ENCODE measurements around the gene RAD9A. TPM values are rescaled to one million over a fixed set of nuclear protein-coding genes. Genes with fewer than 3 reads are reported as not detected.
A peak's percentile ranks its signal among the peaks of the same experiment; 100 is the strongest.

Gene RAD9A
- total RNA-seq, 1 donor from 2014 or later, result 9.4 TPM

DNA sequence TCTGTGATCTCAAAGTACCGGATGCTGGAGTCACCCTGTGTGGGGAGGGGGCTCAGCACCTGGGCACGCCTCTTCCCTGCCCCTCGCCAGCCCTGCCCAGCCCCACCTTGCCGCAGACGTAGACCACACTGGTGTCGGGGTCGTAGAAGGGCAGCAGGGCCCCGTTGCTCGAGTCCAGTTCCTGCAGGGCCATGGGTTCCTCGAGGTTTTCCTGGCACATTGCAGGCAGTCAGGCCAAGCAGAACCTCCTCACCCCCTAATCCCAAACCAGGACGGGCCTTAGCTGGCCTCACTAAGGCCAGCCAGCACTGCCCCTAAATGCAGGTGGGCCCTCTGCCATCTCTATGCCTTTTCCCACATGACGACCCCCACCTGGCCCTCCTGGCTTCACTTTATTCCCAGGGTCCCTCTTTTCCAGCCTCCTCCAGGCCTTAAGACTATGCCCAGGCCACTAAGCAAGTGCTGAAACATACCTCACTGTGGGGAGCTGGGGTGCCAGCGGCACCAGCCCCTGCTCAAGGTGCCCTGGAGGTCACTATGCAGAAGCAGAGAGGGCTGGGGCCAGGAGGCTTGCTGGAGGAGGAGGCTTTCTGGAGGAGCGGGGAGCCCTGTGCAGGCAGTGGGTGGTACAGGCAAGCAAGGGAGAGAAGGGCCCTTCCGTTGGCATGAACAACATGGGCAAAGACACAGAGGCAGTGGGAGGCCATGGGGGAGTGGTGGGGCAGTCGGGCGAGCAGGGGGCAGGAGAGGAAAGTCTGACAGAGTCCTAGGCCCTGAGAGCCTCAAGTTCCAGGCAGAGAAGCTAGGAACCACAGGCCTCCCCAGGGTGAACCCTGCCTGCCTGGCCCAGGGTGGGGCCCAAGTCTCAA, 48.7 kb downstream of the RAD9A start:
- FAIRE-seq (no peak), DNase-seq (ENCODE audit: low read depth) (no peak)
- H3K27me3 Mint-ChIP-seq (ENCODE audit: low read depth, unreplicated experiment), result no peaks in the 10 kb centered on the region
- no peak overlapping the region for H3K27ac Mint-ChIP-seq (ENCODE audit: unreplicated experiment)
- Histone ChIP-seq H2AFZ (ENCODE audit: low read depth, low read length) (no peak overlapping the region), H3K27ac (ENCODE audit: low read depth, low read length) (no peak overlapping the region), H3K27me3 (ENCODE audit: insufficient read depth, low read length) (no peaks in the 10 kb centered on the region), H3K79me2 (ENCODE audit: insufficient read depth, low read length) (peaks cover 15% of the 10 kb centered on the region), H3K4me3 (ENCODE audit: insufficient read depth, low read depth, low read length) (no peak overlapping the region), H3K4me2 (ENCODE audit: low read length) (no peak overlapping the region), H3K9me3 (ENCODE audit: insufficient read depth, low read depth, low read length) (no peaks in the 10 kb centered on the region), H3K4me1 (ENCODE audit: insufficient read depth, low read length) (peaks cover 25% of the 10 kb centered on the region), H4K20me1 (ENCODE audit: insufficient read depth, low read length) (peaks cover 20% of the 10 kb centered on the region), H3K36me3 (ENCODE audit: insufficient read depth, low read length) (no peaks in the 10 kb centered on the region), H3K9ac (ENCODE audit: low read length) (no peak overlapping the region)
- no peaks in the 10 kb centered on the region for H3K9me3 Mint-ChIP-seq (ENCODE audit: unreplicated experiment)
- H3K4me1 Mint-ChIP-seq (ENCODE audit: low read depth, unreplicated experiment), result peaks cover 11% of the 10 kb centered on the region
- TF ChIP-seq, protein P1, sequence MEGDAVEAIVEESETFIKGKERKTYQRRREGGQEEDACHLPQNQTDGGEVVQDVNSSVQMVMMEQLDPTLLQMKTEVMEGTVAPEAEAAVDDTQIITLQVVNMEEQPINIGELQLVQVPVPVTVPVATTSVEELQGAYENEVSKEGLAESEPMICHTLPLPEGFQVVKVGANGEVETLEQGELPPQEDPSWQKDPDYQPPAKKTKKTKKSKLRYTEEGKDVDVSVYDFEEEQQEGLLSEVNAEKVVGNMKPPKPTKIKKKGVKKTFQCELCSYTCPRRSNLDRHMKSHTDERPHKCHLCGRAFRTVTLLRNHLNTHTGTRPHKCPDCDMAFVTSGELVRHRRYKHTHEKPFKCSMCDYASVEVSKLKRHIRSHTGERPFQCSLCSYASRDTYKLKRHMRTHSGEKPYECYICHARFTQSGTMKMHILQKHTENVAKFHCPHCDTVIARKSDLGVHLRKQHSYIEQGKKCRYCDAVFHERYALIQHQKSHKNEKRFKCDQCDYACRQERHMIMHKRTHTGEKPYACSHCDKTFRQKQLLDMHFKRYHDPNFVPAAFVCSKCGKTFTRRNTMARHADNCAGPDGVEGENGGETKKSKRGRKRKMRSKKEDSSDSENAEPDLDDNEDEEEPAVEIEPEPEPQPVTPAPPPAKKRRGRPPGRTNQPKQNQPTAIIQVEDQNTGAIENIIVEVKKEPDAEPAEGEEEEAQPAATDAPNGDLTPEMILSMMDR (IDR thresholded peaks at IDR 0.05; ENCODE audit: insufficient read depth, low read depth, low read length), result no peak
- TF ChIP-seq EZH2 (IDR thresholded peaks at IDR 0.05; ENCODE audit: insufficient read depth, low read length), result no peak
- peaks cover 1% of the 10 kb centered on the region for H3K36me3 Mint-ChIP-seq (ENCODE audit: low read depth, unreplicated experiment)
- peak overlapping the region; percentile 8 for H3K4me3 Mint-ChIP-seq (ENCODE audit: unreplicated experiment)

DNA sequence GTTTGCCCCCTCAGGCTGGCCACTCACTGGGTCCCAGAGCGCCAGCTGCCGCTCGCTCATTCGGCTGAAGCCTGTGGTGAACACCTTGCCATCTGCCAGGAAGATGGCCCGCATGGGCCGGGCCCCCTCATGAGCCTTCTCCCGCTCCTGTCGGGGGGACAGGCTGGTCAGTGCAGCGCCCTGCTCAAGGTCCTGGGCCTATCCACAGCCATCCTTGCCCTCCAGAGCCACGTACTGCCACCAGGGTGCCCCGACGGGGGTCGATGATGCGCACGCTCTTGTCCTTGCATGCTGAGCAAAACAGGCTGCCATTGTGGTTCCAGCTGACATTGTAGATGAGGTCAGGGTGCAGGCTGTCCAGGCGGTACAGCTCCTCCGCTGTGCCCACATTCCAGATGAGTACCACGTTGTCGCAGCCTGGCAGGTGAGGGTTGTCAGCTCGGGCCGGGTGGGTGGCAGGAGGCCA, 49.3 kb downstream of the RAD9A start:
- H3K4me1 ChIP-seq (ENCODE audit: insufficient read depth, low read length), result peaks cover 24% of the 10 kb centered on the region
- peaks cover 20% of the 10 kb centered on the region for H4K20me1 ChIP-seq (ENCODE audit: insufficient read depth, low read length)
- no peaks in the 10 kb centered on the region for H3K36me3 ChIP-seq (ENCODE audit: insufficient read depth, low read length)
- H3K4me3 Mint-ChIP-seq (ENCODE audit: unreplicated experiment), result no peak overlapping the region
- H3K27ac ChIP-seq (ENCODE audit: low read depth, low read length), result no peak overlapping the region
- H3K9me3 Mint-ChIP-seq (ENCODE audit: unreplicated experiment), result no peaks in the 10 kb centered on the region
- FAIRE-seq, result no peak
- peaks cover 1% of the 10 kb centered on the region for H3K36me3 Mint-ChIP-seq (ENCODE audit: low read depth, unreplicated experiment)
- H3K9me3 ChIP-seq (ENCODE audit: insufficient read depth, low read depth, low read length), result no peaks in the 10 kb centered on the region
- H3K79me2 ChIP-seq (ENCODE audit: insufficient read depth, low read length), result peaks cover 15% of the 10 kb centered on the region
- H3K27me3 ChIP-seq (ENCODE audit: insufficient read depth, low read length), result no peaks in the 10 kb centered on the region
- no peak overlapping the region for H2AFZ ChIP-seq (ENCODE audit: low read depth, low read length)
- no peak overlapping the region for H3K4me3 ChIP-seq (ENCODE audit: insufficient read depth, low read depth, low read length)
- H3K4me2 ChIP-seq (ENCODE audit: low read length), result no peak overlapping the region
- H3K27ac Mint-ChIP-seq (ENCODE audit: unreplicated experiment), result no peak overlapping the region
- peaks cover 3% of the 10 kb centered on the region for H3K27me3 Mint-ChIP-seq (ENCODE audit: low read depth, unreplicated experiment)
- H3K4me1 Mint-ChIP-seq (ENCODE audit: low read depth, unreplicated experiment), result peaks cover 11% of the 10 kb centered on the region
- DNase-seq (ENCODE audit: low read depth), result no peak
- TF ChIP-seq, protein P1 (IDR thresholded peaks at IDR 0.05; ENCODE audit: insufficient read depth, low read depth, low read length), result no peak
- TF ChIP-seq EZH2 (IDR thresholded peaks at IDR 0.05; ENCODE audit: insufficient read depth, low read length), result no peak
- no peak overlapping the region for H3K9ac ChIP-seq (ENCODE audit: low read length)

Measured in astrocyte (in vitro differentiated cells and primary cell).